Measurements from ENCODE around the gene SEMA4D. TPM values are rescaled to one million over a fixed set of nuclear protein-coding genes. Genes with fewer than 3 reads are reported as not detected.

SEMA4D gene
- total RNA-seq, 1 experiment from 2014 or later: 48.4 TPM

GRCh38 chr9:89526667-89527066 lies 28.8 kb upstream of the SEMA4D start:
- H3K4me1 ChIP-seq (replicated peaks; ENCODE audit: insufficient read depth): peaks cover 51% of the 10 kb centered on the region
- H4K20me1 ChIP-seq (ENCODE audit: insufficient read depth): no peaks in the 10 kb centered on the region
- no peaks in the 10 kb centered on the region for H3K27me3 ChIP-seq (ENCODE audit: insufficient read depth, low read depth)
- H3K9me2 ChIP-seq (ENCODE audit: insufficient read depth): no peaks in the 10 kb centered on the region
- H3K79me2 ChIP-seq (ENCODE audit: low read depth): no peaks in the 10 kb centered on the region
- BruUV-seq (replicated peaks): no TSS peak
- 0 out of 2 replicates have a peak overlapping the region, but pooled peaks have one; percentile 4 for H3K27ac ChIP-seq
- ChIA-PET POLR2A (ENCODE audit: unreplicated experiment) (no interaction called here), CTCF (no interaction called here)
- H3F3A ChIP-seq (ENCODE audit: insufficient read depth, low read depth): 0 out of 2 replicates have a peak, but pooled peaks cover 11% of the 10 kb centered on the region
- DNase-seq: peak in 1 of 2 experiments; percentile 57
- TF ChIP-seq EZH2 (IDR thresholded peaks at IDR 0.05; ENCODE audit: low read depth) (no peak), CTCF (conservative IDR thresholded peaks at IDR 0.05) (no peak)
- H3K36me3 ChIP-seq (ENCODE audit: low read depth): no peaks in the 10 kb centered on the region
- no peaks in the 10 kb centered on the region for H3K9me3 ChIP-seq (ENCODE audit: insufficient read depth, low read depth)
- H3K4me2 ChIP-seq: peak overlapping the region; percentile 34
- intact Hi-C loops (cut with micrococcal nuclease; ENCODE audit: unreplicated experiment): loop anchor here (10.0 kb wide), 1 partner anchor 92 kb away; no protein-coding TSS in a partner anchor
- H3K4me3 ChIP-seq: no peak overlapping the region
- H2AFZ ChIP-seq: no peak overlapping the region

- H3K9me2 ChIP-seq (ENCODE audit: insufficient read depth): no peaks in the 10 kb centered on the region
- no peak for DNase-seq
- H3K4me2 ChIP-seq: peak overlapping the region; percentile 34
- ChIA-PET CTCF (no interaction called here), POLR2A (ENCODE audit: unreplicated experiment) (no interaction called here)
- no peaks in the 10 kb centered on the region for H4K20me1 ChIP-seq (ENCODE audit: insufficient read depth)
- H3K79me2 ChIP-seq (ENCODE audit: low read depth): no peaks in the 10 kb centered on the region
- no peaks in the 10 kb centered on the region for H3K36me3 ChIP-seq (ENCODE audit: low read depth)
- 0 out of 2 replicates have a peak overlapping the region, but pooled peaks have one; percentile 4 for H3K27ac ChIP-seq
- TF ChIP-seq EZH2 (IDR thresholded peaks at IDR 0.05; ENCODE audit: low read depth): no peak
- TF ChIP-seq CTCF (conservative IDR thresholded peaks at IDR 0.05): no peak
- intact Hi-C loops (cut with micrococcal nuclease; ENCODE audit: unreplicated experiment): loop anchor here (10.0 kb wide), 1 partner anchor 91 kb away; no protein-coding TSS in a partner anchor
- H3K4me3 ChIP-seq: no peak overlapping the region
- H3F3A ChIP-seq (ENCODE audit: insufficient read depth, low read depth): peaks cover 14% of the 10 kb centered on the region; the same call in 1 of the 2 replicates
- H3K27me3 ChIP-seq (ENCODE audit: insufficient read depth, low read depth): no peaks in the 10 kb centered on the region
- no TSS peak for BruUV-seq (replicated peaks)
- no peak overlapping the region for H2AFZ ChIP-seq
- peaks cover 52% of the 10 kb centered on the region for H3K4me1 ChIP-seq (replicated peaks; ENCODE audit: insufficient read depth)
- H3K9me3 ChIP-seq (ENCODE audit: insufficient read depth, low read depth): no peaks in the 10 kb centered on the region
These were observed 27.8 kb upstream of the SEMA4D start for GRCh38 chr9:89525446-89526374.

- Histone ChIP-seq H3K9me3 (ENCODE audit: insufficient read depth, low read depth) (no peaks in the 10 kb centered on the region), H4K20me1 (ENCODE audit: insufficient read depth) (no peaks in the 10 kb centered on the region), H3K4me3 (no peak overlapping the region), H3K79me2 (ENCODE audit: low read depth) (no peaks in the 10 kb centered on the region), H3K9me2 (ENCODE audit: insufficient read depth) (no peaks in the 10 kb centered on the region), H2AFZ (no peak overlapping the region), H3K27ac (no peak overlapping the region), H3K27me3 (ENCODE audit: insufficient read depth, low read depth) (no peaks in the 10 kb centered on the region), H3F3A (ENCODE audit: insufficient read depth, low read depth) (peaks cover 20% of the 10 kb centered on the region; the same call in 1 of the 2 replicates), H3K4me2 (no peak overlapping the region), H3K36me3 (ENCODE audit: low read depth) (no peaks in the 10 kb centered on the region), H3K4me1 (replicated peaks; ENCODE audit: insufficient read depth) (peaks cover 60% of the 10 kb centered on the region)
- intact Hi-C loops (cut with micrococcal nuclease; ENCODE audit: unreplicated experiment): loop anchor here (10.0 kb wide), 1 partner anchor 90 kb away; no protein-coding TSS in a partner anchor
- POLR2A ChIA-PET (ENCODE audit: unreplicated experiment): no interaction called here
- CTCF ChIA-PET: no interaction called here
- no peak for DNase-seq
- no TSS peak for BruUV-seq (replicated peaks)
- TF ChIP-seq CTCF (conservative IDR thresholded peaks at IDR 0.05) (no peak), EZH2 (IDR thresholded peaks at IDR 0.05; ENCODE audit: low read depth) (no peak)
These were observed 27.1 kb upstream of the SEMA4D start for GRCh38 chr9:89524963-89525362.

Data from PC-9 (cell line).